ENCODE measurements around the gene CA6.

CA6 gene

GRCh38 chr1:9008236-9008635 lies 62.6 kb downstream of the CA6 start:
- no peak for DNase-seq
- 100% methylated on average over 7 of the region's 10 CpGs for WGBS (ENCODE audit: insufficient coverage)
- H3K4me1 ChIP-seq (ENCODE audit: control extremely low read depth in 1 of 4, control insufficient read depth in 4 of 4, insufficient read depth in 4 of 4, low read length in 3 of 4): peaks cover 0 to 35% (median 24%) of the 10 kb centered on the region in 4 experiments
- no peak overlapping the region for H3K27ac ChIP-seq (ENCODE audit: insufficient read depth in 1 of 2, low read depth in 1 of 2, low read length in 2 of 2, poor library complexity in 1 of 2, severe bottlenecking in 2 of 2)
- H3K9me3 ChIP-seq (ENCODE audit: control extremely low read depth in 1 of 5, control insufficient read depth in 4 of 5, insufficient read depth in 2 of 5, low read depth in 1 of 5, low read length in 4 of 5): no peaks in the 10 kb centered on the region
- no peaks in the 10 kb centered on the region for H3K27me3 ChIP-seq (replicated peaks in 2 of 5; ENCODE audit: control insufficient read depth in 4 of 5, insufficient read depth in 5 of 5, low read length in 4 of 5)
- POLR2A ChIA-PET: no interaction called here
- no peak overlapping the region for H3K4me3 ChIP-seq (ENCODE audit: control insufficient read depth in 1 of 7, extremely low read depth in 1 of 7, insufficient read depth in 4 of 7, low read depth in 2 of 7, low read length in 6 of 7)
- CTCF ChIA-PET: interaction anchor here (1.0 to 13.3 kb wide), 4 partner anchors 18 to 128 kb away, joined by 5 to 190 read pairs (median 34); no protein-coding TSS in a partner anchor
- no peaks in the 10 kb centered on the region for H3K36me3 ChIP-seq (ENCODE audit: control insufficient read depth in 4 of 4, insufficient read depth in 4 of 4, low read length in 3 of 4)

- peak; percentile 59 to 68 (median 65) for DNase-seq
- 57% methylated on average over 12 of the region's 21 CpGs for WGBS (ENCODE audit: insufficient coverage)
- H3K27me3 ChIP-seq (replicated peaks in 2 of 5; ENCODE audit: control insufficient read depth in 4 of 5, insufficient read depth in 5 of 5, low read length in 4 of 5): no peaks in the 10 kb centered on the region
- H3K9me3 ChIP-seq (ENCODE audit: control extremely low read depth in 1 of 5, control insufficient read depth in 4 of 5, insufficient read depth in 2 of 5, low read depth in 1 of 5, low read length in 4 of 5): no peaks in the 10 kb centered on the region
- no peak overlapping the region for H3K4me3 ChIP-seq (ENCODE audit: control insufficient read depth in 1 of 7, extremely low read depth in 1 of 7, insufficient read depth in 4 of 7, low read depth in 2 of 7, low read length in 6 of 7)
- CTCF ChIA-PET: interaction anchor here (0.7 to 13.3 kb wide), 8 partner anchors 10 to 395 kb away, joined by 3 to 190 read pairs (median 4); no protein-coding TSS in a partner anchor
- no peaks in the 10 kb centered on the region for H3K36me3 ChIP-seq (ENCODE audit: control insufficient read depth in 4 of 4, insufficient read depth in 4 of 4, low read length in 3 of 4)
- POLR2A ChIA-PET: no interaction called here
- H3K4me1 ChIP-seq (ENCODE audit: control extremely low read depth in 1 of 4, control insufficient read depth in 4 of 4, insufficient read depth in 4 of 4, low read length in 3 of 4): peaks cover 0 to 27% (median 18%) of the 10 kb centered on the region in 4 experiments
- H3K27ac ChIP-seq (ENCODE audit: insufficient read depth in 1 of 2, low read depth in 1 of 2, low read length in 2 of 2, poor library complexity in 1 of 2, severe bottlenecking in 2 of 2): no peak overlapping the region
Measured at GRCh38 chr1:9009438-9010370, 64.0 kb downstream of the CA6 start.

- H3K36me3 ChIP-seq (ENCODE audit: control insufficient read depth in 4 of 4, insufficient read depth in 4 of 4, low read length in 3 of 4): no peaks in the 10 kb centered on the region
- no peaks in the 10 kb centered on the region for H3K9me3 ChIP-seq (ENCODE audit: control extremely low read depth in 1 of 5, control insufficient read depth in 4 of 5, insufficient read depth in 2 of 5, low read depth in 1 of 5, low read length in 4 of 5)
- ChIA-PET CTCF (interaction anchor here (1.0 to 13.3 kb wide), 4 partner anchors 9 to 93 kb away, joined by 3 to 190 read pairs (median 3); no protein-coding TSS in a partner anchor), POLR2A (interaction anchor here (0.6 kb wide), 3 partner anchors 94 to 152 kb away, joined by 3 to 4 read pairs (median 3); no protein-coding TSS in a partner anchor)
- peaks cover 0 to 27% (median 21%) of the 10 kb centered on the region in 4 experiments for H3K4me1 ChIP-seq (ENCODE audit: control extremely low read depth in 1 of 4, control insufficient read depth in 4 of 4, insufficient read depth in 4 of 4, low read length in 3 of 4)
- 28% methylated on average over 7 of the region's 8 CpGs for WGBS (ENCODE audit: insufficient coverage)
- H3K27ac ChIP-seq (ENCODE audit: insufficient read depth in 1 of 2, low read depth in 1 of 2, low read length in 2 of 2, poor library complexity in 1 of 2, severe bottlenecking in 2 of 2): no peak overlapping the region
- no peaks in the 10 kb centered on the region for H3K27me3 ChIP-seq (replicated peaks in 2 of 5; ENCODE audit: control insufficient read depth in 4 of 5, insufficient read depth in 5 of 5, low read length in 4 of 5)
- H3K4me3 ChIP-seq (ENCODE audit: control insufficient read depth in 1 of 7, extremely low read depth in 1 of 7, insufficient read depth in 4 of 7, low read depth in 2 of 7, low read length in 6 of 7): no peak overlapping the region
- peak in 2 of 3 donors; percentile 24 to 34 for DNase-seq
Measured at GRCh38 chr1:9010781-9011323, 65.2 kb downstream of the CA6 start.

- ChIA-PET CTCF (interaction anchor here (1.7 to 13.3 kb wide), 4 partner anchors 9 to 90 kb away, joined by 6 to 190 read pairs (median 10); no protein-coding TSS in a partner anchor), POLR2A (no interaction called here)
- DNase-seq: no peak
- Histone ChIP-seq H3K36me3 (ENCODE audit: control insufficient read depth in 4 of 4, insufficient read depth in 4 of 4, low read length in 3 of 4) (no peaks in the 10 kb centered on the region), H3K27ac (ENCODE audit: insufficient read depth in 1 of 2, low read depth in 1 of 2, low read length in 2 of 2, poor library complexity in 1 of 2, severe bottlenecking in 2 of 2) (no peak overlapping the region), H3K4me1 (ENCODE audit: control extremely low read depth in 1 of 4, control insufficient read depth in 4 of 4, insufficient read depth in 4 of 4, low read length in 3 of 4) (peaks cover 0 to 27% (median 21%) of the 10 kb centered on the region in 4 experiments), H3K4me3 (ENCODE audit: control insufficient read depth in 1 of 7, extremely low read depth in 1 of 7, insufficient read depth in 4 of 7, low read depth in 2 of 7, low read length in 6 of 7) (no peak overlapping the region), H3K27me3 (replicated peaks in 2 of 5; ENCODE audit: control insufficient read depth in 4 of 5, insufficient read depth in 5 of 5, low read length in 4 of 5) (no peaks in the 10 kb centered on the region), H3K9me3 (ENCODE audit: control extremely low read depth in 1 of 5, control insufficient read depth in 4 of 5, insufficient read depth in 2 of 5, low read depth in 1 of 5, low read length in 4 of 5) (no peaks in the 10 kb centered on the region)
- WGBS (ENCODE audit: insufficient coverage): 98% methylated on average over 8 of the region's 8 CpGs
Measured at GRCh38 chr1:9013819-9014218, 68.2 kb downstream of the CA6 start.

- Histone ChIP-seq H3K27ac (ENCODE audit: insufficient read depth in 1 of 2, low read depth in 1 of 2, low read length in 2 of 2, poor library complexity in 1 of 2, severe bottlenecking in 2 of 2) (no peak overlapping the region), H3K4me1 (ENCODE audit: control extremely low read depth in 1 of 4, control insufficient read depth in 4 of 4, insufficient read depth in 4 of 4, low read length in 3 of 4) (peaks cover 0 to 36% (median 25%) of the 10 kb centered on the region in 4 experiments), H3K27me3 (replicated peaks in 2 of 5; ENCODE audit: control insufficient read depth in 4 of 5, insufficient read depth in 5 of 5, low read length in 4 of 5) (no peaks in the 10 kb centered on the region), H3K9me3 (ENCODE audit: control extremely low read depth in 1 of 5, control insufficient read depth in 4 of 5, insufficient read depth in 2 of 5, low read depth in 1 of 5, low read length in 4 of 5) (no peaks in the 10 kb centered on the region), H3K36me3 (ENCODE audit: control insufficient read depth in 4 of 4, insufficient read depth in 4 of 4, low read length in 3 of 4) (no peaks in the 10 kb centered on the region), H3K4me3 (ENCODE audit: control insufficient read depth in 1 of 7, extremely low read depth in 1 of 7, insufficient read depth in 4 of 7, low read depth in 2 of 7, low read length in 6 of 7) (no peak overlapping the region)
- CTCF ChIA-PET: interaction anchor here (1.1 to 13.3 kb wide), 5 partner anchors 10 to 89 kb away, joined by 3 to 190 read pairs (median 8); no protein-coding TSS in a partner anchor
- no peak for DNase-seq
- POLR2A ChIA-PET: interaction anchor here (0.6 kb wide), 2 partner anchors 10 to 85 kb away, joined by 3 to 6 read pairs; no protein-coding TSS in a partner anchor
- WGBS (ENCODE audit: insufficient coverage): 97% methylated on average over 35 of the region's 36 CpGs
Measured at GRCh38 chr1:9014475-9015375, 69.1 kb downstream of the CA6 start.

GRCh38 chr1:9016455-9016854 lies 70.8 kb downstream of the CA6 start:
- H3K4me3 ChIP-seq (ENCODE audit: control insufficient read depth in 1 of 7, extremely low read depth in 1 of 7, insufficient read depth in 4 of 7, low read depth in 2 of 7, low read length in 6 of 7): no peak overlapping the region
- peaks cover 0 to 26% (median 21%) of the 10 kb centered on the region in 4 experiments for H3K4me1 ChIP-seq (ENCODE audit: control extremely low read depth in 1 of 4, control insufficient read depth in 4 of 4, insufficient read depth in 4 of 4, low read length in 3 of 4)
- no peaks in the 10 kb centered on the region for H3K27me3 ChIP-seq (replicated peaks in 2 of 5; ENCODE audit: control insufficient read depth in 4 of 5, insufficient read depth in 5 of 5, low read length in 4 of 5)
- CTCF ChIA-PET: interaction anchor here (0.6 to 0.7 kb wide), 2 partner anchors 12 to 75 kb away, joined by 3 read pairs; no protein-coding TSS in a partner anchor
- no peak overlapping the region for H3K27ac ChIP-seq (ENCODE audit: insufficient read depth in 1 of 2, low read depth in 1 of 2, low read length in 2 of 2, poor library complexity in 1 of 2, severe bottlenecking in 2 of 2)
- H3K9me3 ChIP-seq (ENCODE audit: control extremely low read depth in 1 of 5, control insufficient read depth in 4 of 5, insufficient read depth in 2 of 5, low read depth in 1 of 5, low read length in 4 of 5): no peaks in the 10 kb centered on the region
- H3K36me3 ChIP-seq (ENCODE audit: control insufficient read depth in 4 of 4, insufficient read depth in 4 of 4, low read length in 3 of 4): no peaks in the 10 kb centered on the region
- POLR2A ChIA-PET: no interaction called here
- no peak for DNase-seq
- WGBS (ENCODE audit: insufficient coverage): 97% methylated on average over 5 of the region's 5 CpGs
